Epithelial cell of esophagus (primary cell): Measurements from ENCODE around the gene HOXD12.
A peak's percentile ranks its signal among the peaks of the same experiment; 100 is the strongest.

Experiments
- DNase-seq: peaks from one replicate; pipeline ENCODE4 v3.0.0; 2010; ENCODE audit warnings: low read depth
- H3K4me3 ChIP-seq: 2 replicates; pipeline ENCODE4 v1.5.1; 2011; ENCODE audit warnings: mild to moderate bottlenecking, low read length, control low read depth
- CTCF ChIP-seq: IDR thresholded peaks from 2 replicates; pipeline ENCODE4 v1.5.1; 2011; ENCODE audit warnings: low read depth, mild to moderate bottlenecking, low read length, control low read depth, inconsistent platforms; ENCODE audit not compliant: insufficient read depth; ENCODE audit errors: missing control alignments

The HOXD12 gene

DNA sequence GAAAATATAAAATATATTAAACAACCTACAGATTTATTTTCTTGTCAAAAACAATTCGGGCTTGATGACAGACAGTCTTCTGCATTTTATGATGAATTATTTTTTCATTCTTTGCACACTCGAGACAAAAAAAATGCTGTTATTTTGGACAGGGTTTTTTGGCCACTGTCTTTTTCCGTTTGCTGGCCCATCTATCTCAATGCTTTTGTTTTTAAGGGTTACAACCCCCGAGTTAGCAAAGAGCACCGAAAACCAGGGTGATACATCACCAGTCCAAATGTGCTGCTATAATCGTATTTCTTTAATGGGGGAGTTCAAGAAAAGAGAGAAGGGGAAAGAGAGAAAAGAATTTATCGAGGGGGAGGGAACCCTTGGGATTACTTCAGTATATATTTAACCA lies 23.5 kb upstream of the HOXD12 start:
- no peak for TF ChIP-seq CTCF
- no peak overlapping the region for H3K4me3 ChIP-seq
- DNase-seq = no peak

DNA sequence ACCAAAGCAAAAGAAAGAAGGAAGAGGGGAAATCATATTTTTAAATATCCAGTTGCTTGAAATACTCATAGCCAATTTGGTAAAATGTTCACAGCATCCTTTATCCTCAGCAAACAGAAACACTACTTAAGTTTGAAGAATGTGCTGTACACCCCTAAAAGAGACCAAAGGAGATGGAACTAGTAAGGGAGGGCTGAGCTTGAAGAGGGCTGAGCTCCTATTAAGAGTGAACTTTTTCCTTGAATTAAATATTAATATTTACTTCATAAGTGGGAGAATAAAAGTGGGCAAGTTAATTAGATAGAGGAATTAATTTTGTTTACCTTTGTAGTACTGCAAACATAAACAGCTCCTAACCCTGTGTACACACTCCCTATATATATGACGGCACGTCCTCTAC lies 22.8 kb upstream of the HOXD12 start:
- no peak for DNase-seq
- H3K4me3 ChIP-seq = no peak overlapping the region
- no peak for TF ChIP-seq CTCF

- TF ChIP-seq CTCF = no peak
- no peak for DNase-seq
- no peak overlapping the region for H3K4me3 ChIP-seq
These were observed 20.9 kb upstream of the HOXD12 start for GRCh38 chr2:176078541-176079284.

GRCh38 chr2:176079285-176079830 lies 20.2 kb upstream of the HOXD12 start:
- TF ChIP-seq CTCF = no peak
- no peak for DNase-seq
- no peak overlapping the region for H3K4me3 ChIP-seq

GRCh38 chr2:176079831-176080539 lies 19.6 kb upstream of the HOXD12 start:
- TF ChIP-seq CTCF = peak; percentile 22
- no peak overlapping the region for H3K4me3 ChIP-seq
- DNase-seq = no peak

DNA sequence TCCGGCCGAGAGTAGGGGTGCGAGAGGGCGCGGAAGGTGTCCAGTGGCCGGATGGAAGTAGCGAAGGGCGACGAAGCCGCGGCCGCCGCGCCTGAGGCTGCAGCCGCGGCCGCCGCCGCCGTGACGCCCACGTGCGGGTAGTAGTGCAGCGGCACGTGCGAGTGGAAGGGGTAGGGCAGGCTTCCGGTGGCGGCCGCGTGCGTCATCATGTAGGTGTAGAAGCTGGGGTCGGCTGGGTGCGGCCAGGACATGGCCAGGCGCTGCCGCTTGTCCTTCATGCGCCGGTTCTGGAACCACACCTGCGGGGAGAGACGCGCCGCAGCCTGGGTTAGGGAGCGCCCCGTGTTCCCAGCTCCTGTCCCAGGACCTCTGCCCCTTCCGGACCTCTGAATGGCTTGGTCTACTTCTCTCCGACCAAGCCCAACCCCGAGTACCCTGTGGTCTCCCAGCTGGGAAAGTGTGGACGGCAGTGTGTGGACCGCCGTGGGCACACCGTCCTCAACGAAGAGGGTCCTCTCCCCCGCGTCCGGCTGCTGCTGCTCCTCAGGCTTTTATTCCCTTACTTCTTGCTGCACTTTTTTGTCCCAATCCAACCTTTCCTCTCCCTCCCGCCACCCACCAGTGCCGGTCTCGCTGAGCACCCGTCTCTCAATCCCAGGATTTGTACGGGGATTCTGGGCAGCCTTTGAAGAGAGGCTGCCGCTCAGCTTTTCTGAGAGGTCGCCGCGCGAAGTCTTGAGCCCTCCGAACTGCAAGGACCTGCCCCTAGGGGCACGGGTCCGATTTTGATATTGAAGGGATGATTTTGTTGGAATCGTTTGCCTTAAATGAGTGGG lies 18.8 kb upstream of the HOXD12 start:
- H3K4me3 ChIP-seq = no peak overlapping the region
- DNase-seq = no peak
- TF ChIP-seq CTCF = no peak
